GM21717 (cell line): ENCODE data around the gene FAR1.

Experiments
- ATAC-seq: cut with Tn5 transposase; IDR thresholded peaks from one replicate; pipeline ENCODE4 v1.9.1; 2021; ENCODE audit warnings: mild to moderate bottlenecking, moderate library complexity; ENCODE audit not compliant: unreplicated experiment

Gene FAR1

DNA sequence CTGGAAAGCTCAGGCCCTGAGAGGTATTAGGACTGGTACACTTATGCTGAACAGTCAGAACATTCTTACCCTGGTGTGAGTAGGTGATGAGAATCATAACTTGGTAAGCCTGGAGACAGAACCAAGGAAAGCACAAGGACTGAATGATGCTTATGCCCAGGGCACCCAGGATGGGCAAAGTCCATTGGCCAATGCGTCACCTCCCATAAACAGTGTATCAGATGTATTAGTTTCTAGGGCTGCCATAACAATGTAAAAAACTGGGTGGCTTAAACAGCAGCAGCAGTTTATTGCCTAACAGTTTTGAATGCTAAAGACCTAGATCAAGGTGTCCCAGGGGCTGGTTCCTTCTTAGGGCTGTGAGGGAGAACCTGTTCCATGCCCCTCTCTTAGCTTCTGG is 107.0 kb downstream of the FAR1 start:
- no peak for ATAC-seq

DNA sequence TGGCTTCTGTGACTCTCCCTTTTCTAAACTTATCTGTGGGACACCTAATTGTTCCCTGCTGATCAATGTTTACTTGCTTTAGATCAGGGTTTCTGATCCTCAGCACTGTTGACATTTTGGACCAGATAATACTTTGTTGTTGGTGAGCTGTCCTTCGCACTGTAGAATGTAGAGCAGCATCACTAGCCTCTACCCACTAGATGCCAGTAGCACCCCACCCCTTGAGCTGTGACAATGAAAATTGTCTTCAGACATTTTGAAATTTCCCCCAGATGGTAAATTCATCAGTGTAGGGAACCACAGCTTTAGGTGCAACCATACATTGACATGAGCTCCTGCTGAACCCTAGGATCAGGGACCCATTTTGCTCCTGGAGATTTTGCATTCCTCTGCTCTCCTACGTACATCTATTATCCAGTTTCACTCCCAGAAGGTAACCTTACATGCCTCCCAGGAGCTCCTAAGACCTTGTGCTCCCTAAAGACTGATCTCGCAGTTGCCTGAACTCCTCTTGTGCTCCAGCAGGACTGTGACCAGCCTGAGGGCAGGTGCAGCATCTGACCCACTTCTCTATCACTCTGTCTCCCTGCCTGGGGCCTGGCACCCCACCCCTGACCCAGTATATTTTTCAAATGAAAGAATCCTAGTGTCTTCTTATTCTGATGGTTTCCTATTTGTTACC is 107.8 kb downstream of the FAR1 start:
- no peak for ATAC-seq

DNA sequence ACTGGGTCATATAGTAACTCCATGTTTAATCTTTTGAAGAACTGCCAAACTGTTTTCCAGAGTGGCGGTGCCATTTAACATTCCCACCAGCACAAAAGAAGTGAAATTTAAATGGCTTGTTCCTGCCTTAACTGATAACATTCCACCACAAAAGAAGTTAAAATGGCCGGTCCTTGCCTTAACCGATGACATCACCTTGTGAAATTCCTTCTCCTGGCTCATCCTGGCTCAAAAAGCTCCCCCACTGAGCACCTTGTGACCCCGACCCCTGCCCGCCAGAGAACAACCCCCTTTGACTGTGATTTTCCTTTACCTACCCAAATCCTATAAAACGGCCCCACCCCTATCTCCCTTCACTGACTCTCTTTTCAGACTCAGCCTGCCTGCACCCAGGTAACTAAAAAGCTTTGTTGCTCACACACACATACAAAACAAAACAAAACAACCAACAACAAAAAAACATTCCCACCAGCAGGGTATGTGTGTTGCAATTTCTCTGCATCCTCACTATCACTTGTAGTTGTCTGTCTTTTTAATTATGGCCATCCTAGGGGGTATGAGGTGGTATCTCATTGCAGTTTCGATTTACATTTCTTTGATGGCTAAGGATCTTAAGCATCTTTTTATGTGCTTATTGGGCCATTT is 109.0 kb downstream of the FAR1 start:
- no peak for ATAC-seq

DNA sequence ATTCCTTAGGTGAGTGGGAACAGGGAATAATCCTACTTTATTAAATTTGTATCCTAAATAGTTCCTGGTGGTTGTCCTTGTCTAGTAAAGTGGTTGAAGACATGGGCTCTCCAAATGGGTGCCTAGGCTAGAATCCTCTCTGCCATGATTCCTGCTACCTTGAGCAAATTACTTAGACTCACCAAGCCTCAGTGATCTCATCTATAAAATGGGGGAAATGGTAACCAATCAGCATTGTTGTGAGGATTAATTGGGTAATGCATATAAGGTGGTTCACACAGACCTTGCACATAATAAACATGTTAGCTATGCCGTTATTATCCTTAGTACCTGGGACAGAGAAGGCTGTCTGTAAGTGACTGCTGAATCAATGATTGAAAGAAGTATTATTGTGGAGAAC is 109.9 kb downstream of the FAR1 start:
- no peak for ATAC-seq

DNA sequence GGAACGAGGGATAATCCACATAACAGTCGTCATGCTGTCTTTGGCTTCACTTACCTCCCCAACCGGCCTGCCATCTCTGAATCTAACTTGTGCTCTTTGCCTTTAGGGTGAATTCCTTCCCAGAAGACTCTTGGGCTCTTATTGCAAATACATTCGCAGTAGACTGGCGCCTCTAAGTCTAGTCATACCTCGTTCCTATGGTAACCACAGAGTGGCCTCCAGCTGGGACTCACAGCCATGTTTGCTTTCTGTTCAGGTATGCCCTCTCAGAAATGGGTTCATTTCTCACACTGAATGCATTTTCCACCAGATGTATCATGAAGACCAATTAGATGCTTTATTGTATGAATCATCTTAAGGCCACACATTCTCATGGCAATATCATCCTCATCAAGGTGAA is 112.7 kb downstream of the FAR1 start:
- no peak for ATAC-seq
